Activated naive CD4-positive, alpha-beta T cell treated with anti-CD3 and anti-CD28 coated beads, Interleukin-2, amount 50 U/mL, for 24 hours (primary cell): Measurements from ENCODE around the gene ROR2.

ENCODE experiments used
- H3K27ac Mint-ChIP-seq: one replicate; pipeline ENCODE4 v1.8.0; 2021; ENCODE audit warnings: mild to moderate bottlenecking, mixed read lengths
- H3K27me3 Mint-ChIP-seq: one replicate; pipeline ENCODE4 v1.8.0; 2021; ENCODE audit warnings: mixed read lengths
- H3K36me3 Mint-ChIP-seq: one replicate; pipeline ENCODE4 v1.8.0; 2021; ENCODE audit warnings: mixed read lengths
- H3K4me1 Mint-ChIP-seq: one replicate; pipeline ENCODE4 v1.8.0; 2021; ENCODE audit warnings: mixed read lengths
- H3K4me3 Mint-ChIP-seq: one replicate; pipeline ENCODE4 v1.8.0; 2021; ENCODE audit warnings: mild to moderate bottlenecking, mixed read lengths
- H3K9me3 Mint-ChIP-seq: one replicate; pipeline ENCODE4 v1.8.0; 2021; ENCODE audit warnings: mixed read lengths

ROR2 gene

GRCh38 chr9:91711755-91712601, 238.1 kb downstream of the ROR2 start:
- Mint-ChIP-seq H3K4me1 (no peaks in the 10 kb centered on the region), H3K27me3 (peaks cover 20% of the 10 kb centered on the region), H3K27ac (no peak overlapping the region), H3K36me3 (no peaks in the 10 kb centered on the region), H3K9me3 (peaks cover 8% of the 10 kb centered on the region), H3K4me3 (no peak overlapping the region)

- Mint-ChIP-seq H3K4me1 (no peaks in the 10 kb centered on the region), H3K27me3 (peaks cover 8% of the 10 kb centered on the region), H3K9me3 (peaks cover 6% of the 10 kb centered on the region), H3K36me3 (no peaks in the 10 kb centered on the region), H3K4me3 (no peak overlapping the region), H3K27ac (no peak overlapping the region)
Observed at GRCh38 chr9:91710158-91710557, 239.9 kb downstream of the ROR2 start.

- H3K9me3 Mint-ChIP-seq: peaks cover 8% of the 10 kb centered on the region
- peaks cover 4% of the 10 kb centered on the region for H3K36me3 Mint-ChIP-seq
- H3K4me3 Mint-ChIP-seq: no peak overlapping the region
- H3K27ac Mint-ChIP-seq: no peak overlapping the region
- H3K4me1 Mint-ChIP-seq: no peaks in the 10 kb centered on the region
- H3K27me3 Mint-ChIP-seq: peaks cover 6% of the 10 kb centered on the region
Observed at GRCh38 chr9:91705386-91705785, 244.6 kb downstream of the ROR2 start.

GRCh38 chr9:91700475-91700874, 249.6 kb downstream of the ROR2 start:
- Mint-ChIP-seq H3K27ac (no peak overlapping the region), H3K4me3 (no peak overlapping the region), H3K9me3 (peaks cover 5% of the 10 kb centered on the region), H3K36me3 (peaks cover 4% of the 10 kb centered on the region), H3K4me1 (no peaks in the 10 kb centered on the region), H3K27me3 (peaks cover 6% of the 10 kb centered on the region)

GRCh38 chr9:91698266-91698665, 251.8 kb downstream of the ROR2 start:
- no peak overlapping the region for H3K27ac Mint-ChIP-seq
- peaks cover 2% of the 10 kb centered on the region for H3K36me3 Mint-ChIP-seq
- H3K9me3 Mint-ChIP-seq: no peaks in the 10 kb centered on the region
- no peaks in the 10 kb centered on the region for H3K4me1 Mint-ChIP-seq
- no peak overlapping the region for H3K4me3 Mint-ChIP-seq
- peaks cover 5% of the 10 kb centered on the region for H3K27me3 Mint-ChIP-seq

- no peak overlapping the region for H3K27ac Mint-ChIP-seq
Observed at GRCh38 chr9:91697201-91697600, 252.8 kb downstream of the ROR2 start.

GRCh38 chr9:91694081-91694870, 255.8 kb downstream of the ROR2 start:
- Mint-ChIP-seq H3K27me3 (no peaks in the 10 kb centered on the region), H3K27ac (no peak overlapping the region), H3K4me1 (no peaks in the 10 kb centered on the region), H3K36me3 (no peaks in the 10 kb centered on the region), H3K4me3 (no peak overlapping the region), H3K9me3 (no peaks in the 10 kb centered on the region)

More at GRCh38 chr9:91697201-91697600, 252.8 kb downstream of the ROR2 start:
- no peaks in the 10 kb centered on the region for H3K4me1 Mint-ChIP-seq
- no peaks in the 10 kb centered on the region for H3K36me3 Mint-ChIP-seq
- no peaks in the 10 kb centered on the region for H3K9me3 Mint-ChIP-seq
- no peak overlapping the region for H3K4me3 Mint-ChIP-seq
- H3K27me3 Mint-ChIP-seq: no peaks in the 10 kb centered on the region

GRCh38 chr9:91693226-91693625, 256.8 kb downstream of the ROR2 start:
- H3K27ac Mint-ChIP-seq: no peak overlapping the region

GRCh38 chr9:91690540-91691249, 259.3 kb downstream of the ROR2 start:
- Mint-ChIP-seq H3K27ac (no peak overlapping the region), H3K36me3 (no peaks in the 10 kb centered on the region), H3K9me3 (no peaks in the 10 kb centered on the region), H3K27me3 (no peaks in the 10 kb centered on the region), H3K4me3 (no peak overlapping the region), H3K4me1 (no peaks in the 10 kb centered on the region)

More at GRCh38 chr9:91693226-91693625, 256.8 kb downstream of the ROR2 start:
- Mint-ChIP-seq H3K4me3 (no peak overlapping the region), H3K4me1 (no peaks in the 10 kb centered on the region), H3K9me3 (no peaks in the 10 kb centered on the region), H3K27me3 (no peaks in the 10 kb centered on the region), H3K36me3 (no peaks in the 10 kb centered on the region)

GRCh38 chr9:91689006-91689405, 261.0 kb downstream of the ROR2 start:
- Mint-ChIP-seq H3K4me1 (no peaks in the 10 kb centered on the region), H3K36me3 (no peaks in the 10 kb centered on the region), H3K4me3 (no peak overlapping the region), H3K9me3 (no peaks in the 10 kb centered on the region), H3K27me3 (no peaks in the 10 kb centered on the region), H3K27ac (no peak overlapping the region)

GRCh38 chr9:91683269-91683668, 266.8 kb downstream of the ROR2 start:
- Mint-ChIP-seq H3K4me1 (no peaks in the 10 kb centered on the region), H3K27me3 (peaks cover 13% of the 10 kb centered on the region), H3K4me3 (no peak overlapping the region), H3K9me3 (no peaks in the 10 kb centered on the region), H3K36me3 (no peaks in the 10 kb centered on the region), H3K27ac (no peak overlapping the region)

GRCh38 chr9:91682806-91683205, 267.2 kb downstream of the ROR2 start:
- Mint-ChIP-seq H3K27ac (no peak overlapping the region), H3K4me1 (no peaks in the 10 kb centered on the region), H3K4me3 (no peak overlapping the region), H3K27me3 (peaks cover 15% of the 10 kb centered on the region), H3K36me3 (no peaks in the 10 kb centered on the region), H3K9me3 (no peaks in the 10 kb centered on the region)

- H3K36me3 Mint-ChIP-seq: no peaks in the 10 kb centered on the region
- H3K9me3 Mint-ChIP-seq: no peaks in the 10 kb centered on the region
- peak overlapping the region; percentile 41 for H3K27ac Mint-ChIP-seq
- no peaks in the 10 kb centered on the region for H3K4me1 Mint-ChIP-seq
- H3K27me3 Mint-ChIP-seq: peaks cover 19% of the 10 kb centered on the region
- H3K4me3 Mint-ChIP-seq: no peak overlapping the region
Observed at GRCh38 chr9:91681461-91682305, 268.3 kb downstream of the ROR2 start.

GRCh38 chr9:91680998-91681397, 269.0 kb downstream of the ROR2 start:
- Mint-ChIP-seq H3K4me1 (no peaks in the 10 kb centered on the region), H3K4me3 (no peak overlapping the region), H3K27me3 (peaks cover 19% of the 10 kb centered on the region), H3K36me3 (no peaks in the 10 kb centered on the region), H3K27ac (no peak overlapping the region), H3K9me3 (no peaks in the 10 kb centered on the region)

GRCh38 chr9:91680106-91680505, 269.9 kb downstream of the ROR2 start:
- Mint-ChIP-seq H3K36me3 (no peaks in the 10 kb centered on the region), H3K4me3 (no peak overlapping the region), H3K27ac (no peak overlapping the region), H3K4me1 (no peaks in the 10 kb centered on the region), H3K9me3 (no peaks in the 10 kb centered on the region), H3K27me3 (peaks cover 22% of the 10 kb centered on the region)
